Naive B cell (primary cell): Measurements from ENCODE around the gene HMCN2. TPM values are rescaled to one million over a fixed set of nuclear protein-coding genes. Genes with fewer than 3 reads are reported as not detected.
A peak's percentile ranks its signal among the peaks of the same experiment; 100 is the strongest.

ENCODE experiments used
- ATAC-seq, 2 donors: fragments of 150-1000 bp; cut with Tn5 transposase; 2 replicates each; pipeline ENCODE4 v1.10.0; 2021; ENCODE audit warnings: low read depth in 2 of 2, mild to moderate bottlenecking in 2 of 2, moderate library complexity in 2 of 2
- DNase-seq: peaks from one replicate; pipeline ENCODE4 v3.0.0; 2022
- H3K27ac Mint-ChIP-seq, 6 donors: one replicate each; pipeline ENCODE4 v1.8.0; 2020 to 2022; ENCODE audit warnings: mild to moderate bottlenecking in 6 of 6, mixed read lengths in 6 of 6, moderate library complexity in 5 of 6, inconsistent platforms in 2 of 6
- H3K27me3 Mint-ChIP-seq, 3 donors: one replicate each; pipeline ENCODE4 v1.8.0; 2021 to 2022; ENCODE audit warnings: mixed read lengths in 3 of 3, mild to moderate bottlenecking in 1 of 3
- H3K36me3 Mint-ChIP-seq, 2 donors: one replicate each; pipeline ENCODE4 v1.8.0; 2020 to 2022; ENCODE audit warnings: mixed read lengths in 2 of 2, inconsistent platforms in 1 of 2, mild to moderate bottlenecking in 1 of 2
- H3K4me1 Mint-ChIP-seq, 3 donors: one replicate each; pipeline ENCODE4 v1.8.0; 2020 to 2022; ENCODE audit warnings: mixed read lengths in 3 of 3, inconsistent platforms in 1 of 3, mild to moderate bottlenecking in 1 of 3, moderate library complexity in 1 of 3
- H3K4me3 Mint-ChIP-seq, 8 donors: one replicate each; pipeline ENCODE4 v1.8.0; 2020 to 2022; ENCODE audit warnings: mild to moderate bottlenecking in 8 of 8, mixed read lengths in 8 of 8, moderate library complexity in 8 of 8, inconsistent platforms in 2 of 8
- H3K9me3 Mint-ChIP-seq, 7 donors: one replicate each; pipeline ENCODE4 v1.8.0; 2020 to 2022; ENCODE audit warnings: mixed read lengths in 7 of 7, mild to moderate bottlenecking in 5 of 7, inconsistent platforms in 2 of 7, moderate library complexity in 1 of 7
- polyA plus RNA-seq, 6 donors: library from polyadenylated mRNA; unstranded; fragments of 300-500 nt; fragmentation: Illumina TruSeq; gene quantifications; one replicate each; pipeline ENCODE4 v1.2.3, GENCODE V29; 2021; ENCODE audit warnings: low read depth in 6 of 6

Gene HMCN2
- polyA plus RNA-seq, 6 donors from 2014 or later: not detected

- H3K4me1 Mint-ChIP-seq: no peaks in the 10 kb centered on the region
- peak overlapping the region in 1 of 6 donors; percentile 52 for H3K27ac Mint-ChIP-seq
- H3K27me3 Mint-ChIP-seq: peaks cover 0 to 7% (median under 1%) of the 10 kb centered on the region in 3 donors
- no peaks in the 10 kb centered on the region for H3K36me3 Mint-ChIP-seq
- H3K9me3 Mint-ChIP-seq: no peaks in the 10 kb centered on the region
- H3K4me3 Mint-ChIP-seq: no peak overlapping the region
- no peak for ATAC-seq
- no peak for DNase-seq
Observed at GRCh38 chr9:130407916-130408663, 142.5 kb downstream of the HMCN2 start.

GRCh38 chr9:130408669-130409068 is 143.1 kb downstream of the HMCN2 start:
- no peaks in the 10 kb centered on the region for H3K9me3 Mint-ChIP-seq
- no peak overlapping the region for H3K27ac Mint-ChIP-seq
- no peaks in the 10 kb centered on the region for H3K36me3 Mint-ChIP-seq
- DNase-seq: no peak
- no peak for ATAC-seq
- no peak overlapping the region for H3K4me3 Mint-ChIP-seq
- H3K4me1 Mint-ChIP-seq: no peaks in the 10 kb centered on the region
- peaks cover 0 to 5% (median 3%) of the 10 kb centered on the region in 3 donors for H3K27me3 Mint-ChIP-seq

DNA sequence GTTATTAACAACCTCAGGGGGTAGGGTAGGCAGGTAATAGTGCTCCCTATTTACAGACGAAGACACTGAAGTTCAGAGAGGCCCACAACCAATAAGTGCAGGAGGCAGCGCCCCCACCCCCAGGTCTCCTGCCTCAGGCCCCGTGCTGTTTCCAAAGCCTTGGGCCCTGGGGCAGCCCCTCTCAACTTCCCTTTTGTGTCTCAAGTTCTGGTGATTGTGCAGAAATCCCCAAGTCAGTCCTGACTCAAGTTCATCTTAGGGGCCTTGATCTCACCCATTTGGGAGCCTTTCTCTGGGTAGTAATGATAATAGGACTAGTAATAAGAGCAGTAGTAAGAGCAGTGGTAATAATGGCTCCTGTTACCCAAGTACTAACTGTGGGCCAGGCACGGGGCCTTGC is 143.7 kb downstream of the HMCN2 start:
- peaks cover 0 to 3% (median 0%) of the 10 kb centered on the region in 3 donors for H3K27me3 Mint-ChIP-seq
- no peak for ATAC-seq
- no peak for DNase-seq
- H3K27ac Mint-ChIP-seq: no peak overlapping the region
- H3K36me3 Mint-ChIP-seq: no peaks in the 10 kb centered on the region
- no peaks in the 10 kb centered on the region for H3K9me3 Mint-ChIP-seq
- no peaks in the 10 kb centered on the region for H3K4me1 Mint-ChIP-seq
- H3K4me3 Mint-ChIP-seq: no peak overlapping the region

- ATAC-seq (no peak), DNase-seq (no peak)
- no peaks in the 10 kb centered on the region for H3K36me3 Mint-ChIP-seq
- no peaks in the 10 kb centered on the region for H3K9me3 Mint-ChIP-seq
- H3K4me1 Mint-ChIP-seq: no peaks in the 10 kb centered on the region
- H3K27ac Mint-ChIP-seq: no peak overlapping the region
- H3K27me3 Mint-ChIP-seq: peaks cover 0 to 3% (median 0%) of the 10 kb centered on the region in 3 donors
- no peak overlapping the region for H3K4me3 Mint-ChIP-seq
Observed at GRCh38 chr9:130410443-130410842, 144.9 kb downstream of the HMCN2 start.

GRCh38 chr9:130411566-130411915 is 146.0 kb downstream of the HMCN2 start:
- Mint-ChIP-seq H3K9me3 (peaks cover 0 to 2% (median 0%) of the 10 kb centered on the region in 7 donors), H3K36me3 (no peaks in the 10 kb centered on the region), H3K4me1 (no peaks in the 10 kb centered on the region), H3K27me3 (peaks cover 0 to 7% (median 3%) of the 10 kb centered on the region in 3 donors), H3K4me3 (no peak overlapping the region), H3K27ac (no peak overlapping the region)
- ATAC-seq (no peak), DNase-seq (no peak)

GRCh38 chr9:130414081-130414731 is 148.6 kb downstream of the HMCN2 start:
- DNase-seq (no peak), ATAC-seq (no peak)
- Mint-ChIP-seq H3K4me3 (peak overlapping the region in 1 of 8 donors; percentile 9), H3K4me1 (no peaks in the 10 kb centered on the region), H3K27ac (no peak overlapping the region), H3K9me3 (peaks cover 0 to 2% (median 0%) of the 10 kb centered on the region in 7 donors), H3K27me3 (peaks cover 2 to 7% (median 3%) of the 10 kb centered on the region in 3 donors), H3K36me3 (no peaks in the 10 kb centered on the region)

DNA sequence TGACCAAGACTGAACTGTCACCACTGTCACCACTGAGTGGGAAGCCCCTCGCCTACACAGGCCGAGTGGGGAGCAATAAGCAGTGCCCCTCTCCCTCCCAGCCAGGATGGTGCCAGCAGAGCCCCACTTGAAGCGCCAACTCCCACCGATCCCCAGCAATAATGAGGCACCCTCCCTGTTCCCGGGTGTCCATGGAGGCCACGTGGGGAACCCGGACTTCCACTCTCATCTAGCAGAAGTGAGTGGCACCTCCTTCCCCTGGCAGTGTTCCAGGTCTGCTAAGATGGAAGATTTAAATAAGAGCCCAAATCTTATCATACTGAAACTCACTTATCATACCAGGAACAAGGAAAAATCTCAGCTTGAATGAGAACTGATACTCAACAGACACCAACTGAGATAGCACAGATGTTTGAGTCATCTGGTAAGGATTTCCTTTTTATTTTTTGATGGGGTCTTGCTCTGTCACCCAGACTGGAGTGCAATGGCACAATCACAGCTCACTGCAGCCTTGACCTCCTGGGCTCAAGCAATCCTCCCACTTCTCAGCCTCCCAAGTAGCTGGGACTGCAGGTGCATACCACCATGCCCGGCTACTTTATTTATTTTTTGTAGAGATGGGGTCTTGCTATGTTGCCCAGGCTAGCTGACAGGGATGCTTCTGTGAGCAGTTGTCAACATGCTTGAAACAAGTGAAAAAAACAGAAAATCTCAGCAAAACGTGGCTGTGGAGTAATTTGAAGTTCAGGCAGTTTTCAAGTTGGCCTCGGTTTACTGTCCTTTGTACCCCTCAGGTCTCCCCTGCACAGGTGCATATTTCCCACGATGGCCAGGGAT is 149.6 kb downstream of the HMCN2 start:
- Mint-ChIP-seq H3K9me3 (peaks cover 0 to 2% (median 0%) of the 10 kb centered on the region in 7 donors), H3K27ac (no peak overlapping the region), H3K4me3 (no peak overlapping the region), H3K36me3 (no peaks in the 10 kb centered on the region), H3K27me3 (peaks cover 3 to 11% (median 8%) of the 10 kb centered on the region in 3 donors), H3K4me1 (no peaks in the 10 kb centered on the region)
- no peak for DNase-seq
- no peak for ATAC-seq

- Mint-ChIP-seq H3K27ac (no peak overlapping the region), H3K4me1 (no peaks in the 10 kb centered on the region), H3K36me3 (no peaks in the 10 kb centered on the region), H3K9me3 (peaks cover 0 to 3% (median 0%) of the 10 kb centered on the region in 7 donors), H3K27me3 (peaks cover 3 to 17% (median 16%) of the 10 kb centered on the region in 3 donors), H3K4me3 (no peak overlapping the region)
- ATAC-seq (no peak), DNase-seq (no peak)
Observed at GRCh38 chr9:130417602-130418001, 152.0 kb downstream of the HMCN2 start.

DNA sequence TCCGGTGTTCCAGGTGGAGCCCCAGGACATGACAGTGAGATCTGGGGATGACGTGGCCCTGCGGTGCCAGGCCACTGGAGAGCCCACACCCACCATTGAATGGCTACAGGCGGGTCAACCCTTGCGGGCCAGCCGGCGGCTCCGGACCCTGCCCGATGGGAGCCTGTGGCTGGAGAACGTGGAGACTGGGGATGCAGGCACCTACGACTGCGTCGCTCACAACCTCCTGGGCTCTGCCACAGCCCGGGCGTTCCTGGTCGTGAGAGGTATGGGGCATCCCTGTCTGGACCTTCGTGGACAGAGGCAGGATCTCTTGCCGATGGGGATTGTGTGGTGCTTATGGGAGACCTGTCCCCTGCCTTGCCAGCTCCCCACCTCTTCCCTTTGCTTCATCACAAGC is 153.2 kb downstream of the HMCN2 start:
- Mint-ChIP-seq H3K27ac (no peak overlapping the region), H3K9me3 (peaks cover 0 to 3% (median 0%) of the 10 kb centered on the region in 7 donors), H3K36me3 (no peaks in the 10 kb centered on the region), H3K4me3 (no peak overlapping the region), H3K27me3 (peaks cover 0 to 22% (median 17%) of the 10 kb centered on the region in 3 donors), H3K4me1 (no peaks in the 10 kb centered on the region)
- no peak for ATAC-seq
- DNase-seq: no peak

DNA sequence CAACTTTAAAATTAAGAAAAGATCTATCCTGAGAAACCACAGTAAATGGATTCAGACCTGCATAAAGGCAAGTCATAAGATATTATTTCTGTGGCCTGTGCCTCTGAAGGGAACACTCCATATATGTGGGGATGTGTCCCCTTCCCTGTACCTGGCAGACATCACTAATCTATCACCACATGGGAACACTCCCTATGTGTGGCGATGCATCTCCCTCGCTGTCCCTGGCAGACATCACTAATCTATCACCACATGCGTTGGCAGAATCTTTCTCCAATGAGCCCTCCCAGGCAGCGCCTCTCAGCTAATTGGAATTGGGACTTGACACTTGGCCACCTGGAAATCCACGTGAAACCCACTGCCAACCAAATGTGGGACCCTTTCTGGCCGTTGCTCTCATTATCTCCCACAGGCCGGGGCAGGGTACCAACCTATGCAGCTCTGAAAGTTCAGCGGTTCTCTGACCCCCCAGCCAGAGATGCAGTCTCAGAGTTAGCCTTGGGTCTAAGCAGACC is 154.0 kb downstream of the HMCN2 start:
- H3K36me3 Mint-ChIP-seq: no peaks in the 10 kb centered on the region
- H3K27me3 Mint-ChIP-seq: peaks cover 0 to 22% (median 17%) of the 10 kb centered on the region in 3 donors
- ATAC-seq: no peak
- no peak overlapping the region for H3K4me3 Mint-ChIP-seq
- H3K27ac Mint-ChIP-seq: no peak overlapping the region
- no peak for DNase-seq
- H3K4me1 Mint-ChIP-seq: no peaks in the 10 kb centered on the region
- peaks cover 0 to 3% (median 0%) of the 10 kb centered on the region in 7 donors for H3K9me3 Mint-ChIP-seq

GRCh38 chr9:130421154-130421801 is 155.7 kb downstream of the HMCN2 start:
- DNase-seq (no peak), ATAC-seq (no peak)
- Mint-ChIP-seq H3K4me3 (no peak overlapping the region), H3K4me1 (no peaks in the 10 kb centered on the region), H3K36me3 (no peaks in the 10 kb centered on the region), H3K9me3 (peaks cover 0 to 3% (median 0%) of the 10 kb centered on the region in 7 donors), H3K27ac (no peak overlapping the region), H3K27me3 (peaks cover 0 to 22% (median 16%) of the 10 kb centered on the region in 3 donors)

- no peak for ATAC-seq
- no peak overlapping the region for H3K27ac Mint-ChIP-seq
- no peaks in the 10 kb centered on the region for H3K36me3 Mint-ChIP-seq
- H3K4me1 Mint-ChIP-seq: no peaks in the 10 kb centered on the region
- H3K9me3 Mint-ChIP-seq: peaks cover 0 to 3% (median 0%) of the 10 kb centered on the region in 7 donors
- DNase-seq: no peak
- no peak overlapping the region for H3K4me3 Mint-ChIP-seq
- H3K27me3 Mint-ChIP-seq: peaks cover 0 to 28% (median 16%) of the 10 kb centered on the region in 3 donors
Observed at GRCh38 chr9:130421802-130422276, 156.3 kb downstream of the HMCN2 start.

DNA sequence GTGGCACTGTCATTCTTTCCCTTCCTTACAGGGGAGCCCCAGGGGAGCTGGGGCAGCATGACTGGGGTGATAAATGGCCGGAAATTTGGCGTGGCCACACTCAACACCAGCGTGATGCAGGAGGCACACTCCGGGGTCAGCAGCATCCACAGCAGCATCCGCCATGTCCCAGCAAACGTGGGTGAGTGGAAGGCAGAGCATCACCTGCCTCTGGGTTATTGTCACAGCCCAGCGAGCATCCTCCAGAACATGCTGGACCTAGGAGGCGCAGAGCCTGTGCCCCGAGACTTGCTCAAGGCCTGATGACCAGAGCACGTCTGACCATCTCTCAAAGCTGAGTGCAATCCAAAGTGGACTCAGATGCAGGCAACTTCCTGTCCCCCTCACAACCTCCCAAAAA is 157.0 kb downstream of the HMCN2 start:
- peaks cover 0 to 32% (median 16%) of the 10 kb centered on the region in 3 donors for H3K27me3 Mint-ChIP-seq
- H3K9me3 Mint-ChIP-seq: peaks cover 0 to 3% (median 0%) of the 10 kb centered on the region in 7 donors
- H3K4me3 Mint-ChIP-seq: no peak overlapping the region
- no peaks in the 10 kb centered on the region for H3K36me3 Mint-ChIP-seq
- ATAC-seq: no peak
- no peaks in the 10 kb centered on the region for H3K4me1 Mint-ChIP-seq
- no peak for DNase-seq
- H3K27ac Mint-ChIP-seq: no peak overlapping the region
